Fibroblast of villous mesenchyme (primary cell): Measurements from ENCODE around the gene EPHA6. TPM values are rescaled to one million over a fixed set of nuclear protein-coding genes. Genes with fewer than 3 reads are reported as not detected.

ENCODE experiments used
- DNase-seq: peaks from one replicate; pipeline ENCODE4 v3.0.0-alpha.2; 2010; ENCODE audit warnings: low read depth
- H3K4me3 ChIP-seq: 2 replicates; pipeline ENCODE4 v1.5.1; 2011; ENCODE audit warnings: low read depth, mild to moderate bottlenecking, low read length
- total RNA-seq: library from RNA; depleted of rRNA; stranded (reverse); fragments of >200 nt; gene quantifications from 2 replicates; pipeline ENCODE4 v1.2.3, GENCODE V29; 2012
- TF ChIP-seq, protein P1 (sequence below): IDR thresholded peaks from 2 replicates; pipeline ENCODE4 v1.5.1; 2012; ENCODE audit warnings: low read depth, mild to moderate bottlenecking, low read length; ENCODE audit not compliant: insufficient read depth

EPHA6 gene
- total RNA-seq, 1 donor = 1.7 TPM

DNA sequence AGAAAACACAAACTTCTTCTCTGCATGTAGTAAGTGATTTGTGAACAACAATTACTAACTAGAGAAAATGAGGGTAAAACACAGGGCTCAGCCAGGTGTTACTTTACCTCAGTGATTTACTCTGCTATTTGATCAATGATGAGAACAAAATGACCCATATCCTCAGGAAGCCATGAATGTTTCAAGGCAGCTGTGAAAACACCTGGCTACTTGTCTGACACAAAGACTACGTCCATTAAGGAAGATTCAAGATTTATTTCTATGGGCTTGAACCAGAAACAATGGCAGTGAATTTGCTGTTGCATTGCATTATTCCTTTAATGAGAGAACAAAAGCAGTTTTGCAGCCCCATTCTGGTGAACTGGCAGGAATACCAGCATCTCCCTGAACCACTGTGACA is 575.5 kb downstream of the EPHA6 start:
- no peak overlapping the region for H3K4me3 ChIP-seq
- TF ChIP-seq, protein P1, sequence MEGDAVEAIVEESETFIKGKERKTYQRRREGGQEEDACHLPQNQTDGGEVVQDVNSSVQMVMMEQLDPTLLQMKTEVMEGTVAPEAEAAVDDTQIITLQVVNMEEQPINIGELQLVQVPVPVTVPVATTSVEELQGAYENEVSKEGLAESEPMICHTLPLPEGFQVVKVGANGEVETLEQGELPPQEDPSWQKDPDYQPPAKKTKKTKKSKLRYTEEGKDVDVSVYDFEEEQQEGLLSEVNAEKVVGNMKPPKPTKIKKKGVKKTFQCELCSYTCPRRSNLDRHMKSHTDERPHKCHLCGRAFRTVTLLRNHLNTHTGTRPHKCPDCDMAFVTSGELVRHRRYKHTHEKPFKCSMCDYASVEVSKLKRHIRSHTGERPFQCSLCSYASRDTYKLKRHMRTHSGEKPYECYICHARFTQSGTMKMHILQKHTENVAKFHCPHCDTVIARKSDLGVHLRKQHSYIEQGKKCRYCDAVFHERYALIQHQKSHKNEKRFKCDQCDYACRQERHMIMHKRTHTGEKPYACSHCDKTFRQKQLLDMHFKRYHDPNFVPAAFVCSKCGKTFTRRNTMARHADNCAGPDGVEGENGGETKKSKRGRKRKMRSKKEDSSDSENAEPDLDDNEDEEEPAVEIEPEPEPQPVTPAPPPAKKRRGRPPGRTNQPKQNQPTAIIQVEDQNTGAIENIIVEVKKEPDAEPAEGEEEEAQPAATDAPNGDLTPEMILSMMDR = no peak
- DNase-seq = no peak

DNA sequence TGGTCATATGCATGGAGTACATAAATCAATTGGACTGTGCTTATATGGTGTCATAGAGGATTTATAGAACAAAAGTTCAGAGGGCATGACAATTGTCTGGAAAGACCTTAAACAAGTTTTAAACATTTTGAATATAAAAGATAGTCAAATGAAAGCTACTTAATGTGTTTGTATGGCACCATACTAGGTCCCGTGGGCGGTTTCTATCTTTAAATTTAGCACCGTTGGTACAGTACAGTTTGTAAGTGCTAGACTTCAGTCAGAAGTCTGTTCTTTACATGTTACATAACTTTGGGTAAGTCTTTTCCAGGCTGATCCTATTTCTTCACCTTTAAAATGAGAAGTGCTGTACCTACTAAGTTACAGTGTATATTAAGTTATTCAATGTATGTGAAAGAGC is 576.8 kb downstream of the EPHA6 start:
- H3K4me3 ChIP-seq = no peak overlapping the region
- DNase-seq = no peak
- TF ChIP-seq, protein P1 = no peak

DNA sequence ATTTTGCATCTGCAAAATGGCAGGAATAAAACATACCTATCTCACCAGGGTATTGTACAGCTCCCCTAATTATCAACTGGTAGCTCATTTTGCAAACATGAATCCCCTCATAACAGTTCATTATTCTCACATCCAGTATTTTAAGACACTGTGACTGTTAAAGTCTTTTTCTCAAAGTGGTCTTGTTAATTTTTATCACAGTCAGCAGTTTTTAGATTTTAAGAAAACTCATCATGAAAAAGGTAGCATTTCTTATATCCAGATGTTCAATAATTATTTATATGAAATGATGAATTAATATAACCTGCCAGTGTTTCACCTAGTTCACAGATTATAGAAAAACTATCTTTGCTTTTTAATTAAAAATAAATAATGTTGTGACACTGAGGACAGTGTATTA is 595.2 kb downstream of the EPHA6 start:
- TF ChIP-seq, protein P1 = no peak
- no peak for DNase-seq
- H3K4me3 ChIP-seq = no peak overlapping the region

DNA sequence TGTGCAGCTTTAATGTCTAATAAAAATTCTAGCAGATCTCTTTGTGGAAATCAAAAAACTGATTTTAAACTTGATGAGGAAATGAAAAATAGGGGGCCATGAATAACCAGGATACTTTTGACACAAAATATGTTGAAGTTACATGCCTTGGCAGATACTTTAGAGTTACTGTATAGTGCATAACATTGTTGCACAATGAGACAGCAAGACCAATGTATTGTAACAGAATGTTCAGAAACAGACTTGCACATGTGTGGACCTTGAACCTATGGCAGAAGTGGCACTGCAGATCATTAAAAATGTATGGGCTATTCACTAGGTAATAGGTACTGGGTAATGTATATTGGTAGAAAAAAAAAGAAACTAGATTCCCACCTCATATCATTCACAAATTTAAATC is 607.2 kb downstream of the EPHA6 start:
- no peak for DNase-seq
- TF ChIP-seq, protein P1 = no peak
- no peak overlapping the region for H3K4me3 ChIP-seq

DNA sequence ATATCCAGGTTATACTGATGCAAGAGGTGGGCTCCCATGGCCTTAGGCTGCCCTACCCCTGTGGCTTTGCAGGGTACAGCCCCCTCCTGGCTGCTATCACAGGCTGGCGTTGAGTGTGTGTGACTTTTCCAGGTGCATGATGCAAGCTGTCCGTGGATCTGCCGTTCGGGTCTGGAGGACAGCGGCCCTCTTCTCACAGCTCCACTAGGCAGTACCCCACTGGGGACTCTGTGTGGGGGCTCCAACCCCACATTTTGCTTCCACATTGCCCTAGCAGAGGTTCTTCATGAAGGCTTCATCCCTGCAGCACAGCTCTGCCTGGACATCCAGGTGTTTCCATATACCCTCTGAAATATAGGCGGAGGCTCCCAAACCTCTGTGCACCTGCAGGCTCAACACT is 610.6 kb downstream of the EPHA6 start:
- no peak for DNase-seq
- H3K4me3 ChIP-seq = no peak overlapping the region
- TF ChIP-seq, protein P1 = no peak

DNA sequence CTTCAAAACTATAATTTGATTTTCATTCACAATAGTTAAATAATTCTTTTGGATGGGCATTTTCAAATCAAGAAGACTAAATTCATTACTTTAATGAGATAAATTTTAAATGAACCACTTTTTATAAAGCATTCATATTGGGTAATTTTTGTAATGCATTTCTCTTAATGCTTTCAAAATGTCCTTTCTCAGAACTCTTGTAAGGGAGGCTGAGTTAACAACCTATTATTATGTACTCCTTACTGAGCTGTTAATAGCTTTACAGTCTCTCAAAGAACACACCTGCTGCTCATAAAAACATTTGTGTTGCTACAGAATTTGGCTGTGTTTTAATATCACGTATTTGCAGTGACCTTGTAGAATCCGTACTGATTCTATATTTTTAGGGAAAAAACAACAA is 616.2 kb downstream of the EPHA6 start:
- H3K4me3 ChIP-seq = no peak overlapping the region
- TF ChIP-seq, protein P1 = no peak
- DNase-seq = no peak

DNA sequence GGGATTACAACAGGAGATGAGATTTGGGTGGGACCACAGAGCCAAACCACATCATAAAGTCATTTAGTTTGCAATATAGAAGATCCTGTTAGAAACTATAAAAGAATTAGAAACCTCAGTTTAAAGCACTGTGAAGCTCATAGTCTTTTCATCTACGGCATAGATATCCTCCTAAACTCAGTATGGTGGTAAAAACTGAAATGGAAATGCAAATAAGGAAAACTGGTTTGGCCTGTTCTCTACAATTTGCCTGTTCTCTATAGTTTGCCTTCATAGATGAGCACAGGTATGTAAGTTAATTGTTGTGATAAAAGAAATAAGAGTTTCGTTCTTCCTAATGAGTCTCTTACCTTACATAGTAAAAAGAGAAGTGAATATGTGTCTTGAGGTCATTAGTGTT is 618.5 kb downstream of the EPHA6 start:
- no peak for DNase-seq
- TF ChIP-seq, protein P1 = no peak
- H3K4me3 ChIP-seq = no peak overlapping the region
